ENCODE measurements around the gene DIP2A.

DIP2A gene

GRCh38 chr21:46557919-46558392 lies 99.3 kb downstream of the DIP2A start:
- Histone ChIP-seq H3K4me3 (ENCODE audit: low read depth, low read length) (no peak overlapping the region), H3K36me3 (peaks cover 40% of the 10 kb centered on the region), H3K9me3 (no peaks in the 10 kb centered on the region), H3K27me3 (no peaks in the 10 kb centered on the region), H3K4me1 (no peaks in the 10 kb centered on the region)
- no peak for DNase-seq
- TF ChIP-seq, protein P1, sequence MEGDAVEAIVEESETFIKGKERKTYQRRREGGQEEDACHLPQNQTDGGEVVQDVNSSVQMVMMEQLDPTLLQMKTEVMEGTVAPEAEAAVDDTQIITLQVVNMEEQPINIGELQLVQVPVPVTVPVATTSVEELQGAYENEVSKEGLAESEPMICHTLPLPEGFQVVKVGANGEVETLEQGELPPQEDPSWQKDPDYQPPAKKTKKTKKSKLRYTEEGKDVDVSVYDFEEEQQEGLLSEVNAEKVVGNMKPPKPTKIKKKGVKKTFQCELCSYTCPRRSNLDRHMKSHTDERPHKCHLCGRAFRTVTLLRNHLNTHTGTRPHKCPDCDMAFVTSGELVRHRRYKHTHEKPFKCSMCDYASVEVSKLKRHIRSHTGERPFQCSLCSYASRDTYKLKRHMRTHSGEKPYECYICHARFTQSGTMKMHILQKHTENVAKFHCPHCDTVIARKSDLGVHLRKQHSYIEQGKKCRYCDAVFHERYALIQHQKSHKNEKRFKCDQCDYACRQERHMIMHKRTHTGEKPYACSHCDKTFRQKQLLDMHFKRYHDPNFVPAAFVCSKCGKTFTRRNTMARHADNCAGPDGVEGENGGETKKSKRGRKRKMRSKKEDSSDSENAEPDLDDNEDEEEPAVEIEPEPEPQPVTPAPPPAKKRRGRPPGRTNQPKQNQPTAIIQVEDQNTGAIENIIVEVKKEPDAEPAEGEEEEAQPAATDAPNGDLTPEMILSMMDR (IDR thresholded peaks at IDR 0.05; ENCODE audit: low read depth, low read length) = no peak

- no peak overlapping the region for H3K4me3 ChIP-seq (ENCODE audit: low read depth, low read length)
- no peaks in the 10 kb centered on the region for H3K9me3 ChIP-seq
- H3K27me3 ChIP-seq = no peaks in the 10 kb centered on the region
- peaks cover 46% of the 10 kb centered on the region for H3K36me3 ChIP-seq
- TF ChIP-seq, protein P1 (IDR thresholded peaks at IDR 0.05; ENCODE audit: low read depth, low read length) = no peak
- no peak for DNase-seq
- no peaks in the 10 kb centered on the region for H3K4me1 ChIP-seq
Observed at GRCh38 chr21:46559291-46559983, 100.7 kb downstream of the DIP2A start.

GRCh38 chr21:46560568-46561444 lies 102.1 kb downstream of the DIP2A start:
- H3K4me1 ChIP-seq = no peaks in the 10 kb centered on the region
- peaks cover 51% of the 10 kb centered on the region for H3K36me3 ChIP-seq
- TF ChIP-seq, protein P1 (IDR thresholded peaks at IDR 0.05; ENCODE audit: low read depth, low read length) = no peak
- no peak overlapping the region for H3K4me3 ChIP-seq (ENCODE audit: low read depth, low read length)
- H3K9me3 ChIP-seq = no peaks in the 10 kb centered on the region
- H3K27me3 ChIP-seq = no peaks in the 10 kb centered on the region
- no peak for DNase-seq

DNA sequence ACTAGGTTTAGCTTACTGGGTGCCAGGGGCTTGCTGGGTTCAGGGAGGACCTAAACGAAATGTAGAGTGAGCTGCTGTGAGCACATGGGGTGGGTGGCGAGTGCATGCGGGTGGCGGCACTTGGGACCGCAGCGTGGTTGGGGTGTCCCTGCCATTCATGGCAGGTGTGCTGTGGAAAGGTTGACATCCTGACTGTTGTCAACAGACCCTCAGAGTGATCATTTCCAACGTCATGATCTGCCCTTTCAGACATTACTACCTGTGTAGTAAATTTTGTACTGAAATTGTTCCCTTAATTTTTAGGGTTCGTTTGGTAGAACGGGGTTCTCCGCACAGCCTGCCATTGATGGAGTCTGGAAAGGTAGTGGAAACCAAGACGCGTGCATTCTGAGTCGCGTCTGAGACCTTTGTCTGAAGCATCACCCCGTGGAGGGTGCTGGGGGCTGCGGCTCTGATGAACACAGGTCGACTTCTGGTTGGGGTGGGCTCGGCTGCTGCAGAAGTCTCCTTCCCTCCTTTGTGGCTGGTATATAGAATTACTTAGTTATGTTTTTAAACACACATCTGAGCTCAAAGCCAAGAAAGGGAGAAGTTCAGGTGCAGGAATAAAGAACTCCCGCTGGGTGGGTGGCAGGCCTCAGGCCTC lies 102.9 kb downstream of the DIP2A start:
- Histone ChIP-seq H3K36me3 (peaks cover 51% of the 10 kb centered on the region), H3K9me3 (no peaks in the 10 kb centered on the region), H3K27me3 (no peaks in the 10 kb centered on the region), H3K4me3 (ENCODE audit: low read depth, low read length) (no peak overlapping the region), H3K4me1 (no peaks in the 10 kb centered on the region)
- TF ChIP-seq, protein P1 (IDR thresholded peaks at IDR 0.05; ENCODE audit: low read depth, low read length) = no peak
- DNase-seq = no peak

DNA sequence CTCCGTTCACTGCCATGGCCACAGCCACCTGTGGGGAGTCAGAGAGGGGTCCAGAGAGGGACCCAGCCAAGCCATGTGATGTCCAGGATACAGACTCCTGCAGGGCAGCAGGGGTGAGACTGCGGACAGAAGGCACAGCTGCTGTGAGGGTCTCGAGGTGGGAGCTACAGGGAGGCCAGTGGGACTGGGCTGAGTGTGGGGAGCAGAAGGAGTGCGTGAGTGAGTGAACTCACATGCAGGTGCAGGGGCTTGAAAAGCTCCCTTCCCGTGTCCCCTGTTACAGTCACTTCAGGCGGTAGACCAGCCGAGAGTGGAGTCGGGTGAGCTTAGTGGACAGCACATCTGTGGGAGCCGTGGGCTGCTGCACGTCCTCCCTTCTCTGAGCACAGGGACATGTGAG lies 103.8 kb downstream of the DIP2A start:
- no peaks in the 10 kb centered on the region for H3K4me1 ChIP-seq
- no peaks in the 10 kb centered on the region for H3K27me3 ChIP-seq
- H3K9me3 ChIP-seq = no peaks in the 10 kb centered on the region
- no peak for DNase-seq
- TF ChIP-seq, protein P1 (IDR thresholded peaks at IDR 0.05; ENCODE audit: low read depth, low read length) = no peak
- no peak overlapping the region for H3K4me3 ChIP-seq (ENCODE audit: low read depth, low read length)
- peaks cover 57% of the 10 kb centered on the region for H3K36me3 ChIP-seq

Measured in BE2C (cell line).